Stimulated activated memory B cell treated with anti-CD40 and anti-IgM and Interleukin-4, amounts not matched to agents 10 μg/mL and 1 μg/mL and 100 μg/mL, for 72 hours (primary cell): Measurements from ENCODE around the gene ANKRD33B.
"Not testable (repeated sequence)": the region's sequence is repeated elsewhere in the genome, so short reads cannot be mapped to it uniquely, and the experiment has no call there.

ENCODE experiments used
- ATAC-seq: fragments of 150-1000 bp; cut with Tn5 transposase; 2 replicates; pipeline ENCODE4 v1.10.0; 2021
- H3K27ac Mint-ChIP-seq: one replicate; pipeline ENCODE4 v1.8.0; 2022; ENCODE audit warnings: mild to moderate bottlenecking, mixed read lengths
- H3K27me3 Mint-ChIP-seq: one replicate; pipeline ENCODE4 v1.8.0; 2022; ENCODE audit warnings: mixed read lengths
- H3K36me3 Mint-ChIP-seq: one replicate; pipeline ENCODE4 v1.8.0; 2022; ENCODE audit warnings: mixed read lengths
- H3K4me1 Mint-ChIP-seq: one replicate; pipeline ENCODE4 v1.8.0; 2022; ENCODE audit warnings: mixed read lengths
- H3K4me3 Mint-ChIP-seq: one replicate; pipeline ENCODE4 v1.8.0; 2022; ENCODE audit warnings: mild to moderate bottlenecking, moderate library complexity, mixed read lengths
- H3K9me3 Mint-ChIP-seq: one replicate; pipeline ENCODE4 v1.8.0; 2022; ENCODE audit warnings: mixed read lengths

The ANKRD33B gene

DNA sequence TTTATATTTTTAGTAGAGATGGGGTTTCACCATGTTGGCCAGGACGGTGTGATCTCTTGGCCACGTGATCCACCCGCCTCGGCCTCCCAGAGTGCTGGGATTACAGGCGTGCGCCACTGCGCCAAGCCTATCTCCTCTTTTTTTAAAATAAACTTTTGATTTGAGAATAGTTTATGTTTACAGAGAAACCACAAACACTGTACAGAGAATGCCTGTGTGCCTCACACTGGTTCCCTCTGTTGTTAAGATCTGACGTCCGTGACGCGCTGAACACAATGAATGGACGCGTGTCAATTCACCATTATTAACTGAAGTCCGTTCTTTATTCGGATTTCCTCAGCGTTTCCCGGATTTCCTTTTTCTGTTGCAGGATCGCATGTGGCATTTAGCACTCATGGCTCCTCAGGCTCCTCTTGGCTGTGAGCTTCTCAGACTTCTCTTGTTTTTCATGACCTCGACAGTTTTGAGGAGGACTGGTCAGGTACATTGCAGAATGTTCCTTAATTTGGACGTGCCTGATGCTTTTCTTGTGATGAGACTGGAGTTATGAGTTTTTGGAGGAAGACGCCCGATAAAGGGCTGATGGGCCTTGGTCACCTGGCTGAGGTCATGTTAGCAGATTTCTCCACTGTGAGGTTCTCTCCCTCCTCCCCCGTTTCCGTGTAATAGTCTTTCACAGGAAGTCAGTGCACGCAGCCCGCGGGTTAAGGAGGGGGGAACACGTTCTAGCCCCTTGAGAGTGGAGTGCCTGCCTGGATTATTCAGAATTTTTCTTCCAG lies 69.6 kb downstream of the ANKRD33B start:
- no peak for ATAC-seq
- peak overlapping the region; percentile 60 for H3K4me3 Mint-ChIP-seq
- H3K27me3 Mint-ChIP-seq, result no peaks in the 10 kb centered on the region
- H3K36me3 Mint-ChIP-seq, result peaks cover 48% of the 10 kb centered on the region
- H3K27ac Mint-ChIP-seq, result peak overlapping the region; percentile 96
- peaks cover 94% of the 10 kb centered on the region for H3K4me1 Mint-ChIP-seq
- H3K9me3 Mint-ChIP-seq, result peaks cover 6% of the 10 kb centered on the region

DNA sequence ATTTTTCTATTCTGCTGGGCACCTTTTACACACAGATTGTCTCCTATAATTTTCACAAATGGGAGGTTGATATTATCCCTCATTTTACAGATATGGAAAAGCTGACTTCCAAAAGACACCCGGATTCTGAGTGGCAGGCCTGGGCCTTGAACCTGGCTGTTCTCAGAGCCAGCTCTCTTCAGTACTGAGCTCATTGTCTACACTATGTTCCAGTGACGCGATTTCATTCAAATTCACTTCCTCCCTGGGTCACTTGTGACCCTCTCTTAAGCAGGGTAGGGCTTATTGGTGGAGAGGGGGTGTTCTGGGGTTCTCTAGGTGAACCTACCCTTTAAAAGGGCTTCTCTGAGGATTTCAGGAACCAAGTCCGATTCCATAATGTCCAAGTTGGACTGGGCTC lies 70.2 kb downstream of the ANKRD33B start:
- Mint-ChIP-seq H3K27me3 (no peaks in the 10 kb centered on the region), H3K36me3 (peaks cover 47% of the 10 kb centered on the region)

DNA sequence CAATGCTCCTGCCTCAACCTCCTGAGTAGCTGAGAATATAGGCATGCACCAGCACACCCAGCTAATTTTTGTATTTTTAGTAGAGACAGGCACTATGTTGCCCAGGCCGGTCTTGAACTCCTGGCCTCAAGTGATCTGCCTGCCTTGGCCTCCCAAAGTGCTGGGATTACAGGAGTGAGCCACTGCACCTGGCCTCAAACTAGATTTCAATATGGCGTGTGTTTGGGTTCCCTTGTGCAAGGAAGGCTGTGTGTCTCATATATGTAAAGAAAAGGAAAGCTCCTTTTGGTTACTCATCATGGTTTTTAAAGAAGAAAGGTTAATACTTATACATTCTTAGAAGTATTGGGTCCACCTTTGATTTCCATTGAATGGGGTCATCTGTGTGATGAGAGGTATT lies 70.7 kb downstream of the ANKRD33B start:
- Mint-ChIP-seq H3K9me3 (peaks cover 8% of the 10 kb centered on the region), H3K4me1 (peaks cover 85% of the 10 kb centered on the region), H3K36me3 (peaks cover 42% of the 10 kb centered on the region), H3K27ac (peak overlapping the region; percentile 96), H3K4me3 (peak overlapping the region; percentile 35), H3K27me3 (no peaks in the 10 kb centered on the region)
- no peak for ATAC-seq

More for the DNA sequence above, 70.2 kb downstream of the ANKRD33B start:
- peaks cover 9% of the 10 kb centered on the region for H3K9me3 Mint-ChIP-seq
- peak overlapping the region; percentile 60 for H3K4me3 Mint-ChIP-seq
- peak overlapping the region; percentile 96 for H3K27ac Mint-ChIP-seq
- H3K4me1 Mint-ChIP-seq, result peaks cover 90% of the 10 kb centered on the region
- no peak for ATAC-seq

DNA sequence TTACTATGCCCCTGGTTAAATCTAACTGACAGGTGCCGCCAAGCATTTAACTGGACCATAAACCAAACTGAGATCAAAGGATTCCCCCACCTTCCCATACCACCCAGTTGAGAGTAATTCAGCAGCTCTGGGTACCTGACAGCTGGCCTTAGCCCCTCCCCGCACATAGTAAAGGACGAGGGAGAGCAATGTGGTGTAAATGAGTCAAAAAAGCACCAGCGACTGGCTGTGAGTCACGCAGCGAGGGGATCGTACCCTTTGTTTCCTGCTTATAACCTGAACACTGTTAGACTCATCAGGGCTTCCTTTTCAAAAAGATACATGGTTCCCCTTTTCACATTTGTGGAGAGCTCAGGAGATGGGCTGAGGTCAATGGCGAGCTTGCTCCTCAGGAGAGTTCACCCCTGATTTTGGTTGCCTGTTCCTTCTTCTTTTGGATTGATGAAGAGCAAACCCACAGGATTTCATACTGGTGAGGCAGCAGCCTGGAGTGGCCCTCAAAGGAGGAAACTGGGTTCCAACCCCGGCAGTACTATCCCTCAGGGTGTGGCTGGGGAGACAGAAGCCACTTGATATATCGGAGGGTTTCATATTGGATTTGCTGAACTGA lies 71.5 kb downstream of the ANKRD33B start:
- H3K9me3 Mint-ChIP-seq, result peaks cover 9% of the 10 kb centered on the region
- peak; percentile 85 for ATAC-seq
- H3K27me3 Mint-ChIP-seq, result no peaks in the 10 kb centered on the region
- peaks cover 41% of the 10 kb centered on the region for H3K36me3 Mint-ChIP-seq
- peak overlapping the region; percentile 57 for H3K4me3 Mint-ChIP-seq
- H3K27ac Mint-ChIP-seq, result peak overlapping the region; percentile 96
- H3K4me1 Mint-ChIP-seq, result peaks cover 77% of the 10 kb centered on the region

DNA sequence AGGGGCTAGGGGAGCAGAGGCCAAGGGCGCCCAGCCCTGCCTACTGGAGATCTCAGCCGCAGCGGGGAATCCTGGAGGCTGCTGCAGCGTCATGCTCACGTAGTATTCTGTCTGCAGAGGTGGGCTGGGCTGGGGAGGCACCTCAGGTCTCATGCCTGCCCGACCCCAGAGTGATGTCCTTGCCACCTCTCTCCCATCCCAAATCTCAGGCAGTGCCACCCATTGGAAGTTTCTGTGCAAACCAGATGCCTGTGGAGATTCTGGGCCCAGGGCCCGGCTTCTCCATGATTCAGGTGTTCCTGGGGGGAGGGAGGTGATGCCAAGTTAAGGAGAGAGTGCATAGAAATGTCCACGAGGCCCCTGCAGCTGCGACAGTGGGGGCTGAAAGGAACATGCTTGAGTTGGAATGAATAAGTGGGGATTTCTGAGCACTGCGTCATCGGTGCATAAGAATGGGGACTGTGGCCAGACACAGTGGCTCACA lies 72.0 kb downstream of the ANKRD33B start:
- H3K9me3 Mint-ChIP-seq, result peaks cover 9% of the 10 kb centered on the region
- H3K4me3 Mint-ChIP-seq, result peak overlapping the region; percentile 57
- H3K27ac Mint-ChIP-seq, result peak overlapping the region; percentile 96
- H3K36me3 Mint-ChIP-seq, result peaks cover 46% of the 10 kb centered on the region
- H3K4me1 Mint-ChIP-seq, result peaks cover 76% of the 10 kb centered on the region
- H3K27me3 Mint-ChIP-seq, result no peaks in the 10 kb centered on the region
- peak; percentile 27 for ATAC-seq

DNA sequence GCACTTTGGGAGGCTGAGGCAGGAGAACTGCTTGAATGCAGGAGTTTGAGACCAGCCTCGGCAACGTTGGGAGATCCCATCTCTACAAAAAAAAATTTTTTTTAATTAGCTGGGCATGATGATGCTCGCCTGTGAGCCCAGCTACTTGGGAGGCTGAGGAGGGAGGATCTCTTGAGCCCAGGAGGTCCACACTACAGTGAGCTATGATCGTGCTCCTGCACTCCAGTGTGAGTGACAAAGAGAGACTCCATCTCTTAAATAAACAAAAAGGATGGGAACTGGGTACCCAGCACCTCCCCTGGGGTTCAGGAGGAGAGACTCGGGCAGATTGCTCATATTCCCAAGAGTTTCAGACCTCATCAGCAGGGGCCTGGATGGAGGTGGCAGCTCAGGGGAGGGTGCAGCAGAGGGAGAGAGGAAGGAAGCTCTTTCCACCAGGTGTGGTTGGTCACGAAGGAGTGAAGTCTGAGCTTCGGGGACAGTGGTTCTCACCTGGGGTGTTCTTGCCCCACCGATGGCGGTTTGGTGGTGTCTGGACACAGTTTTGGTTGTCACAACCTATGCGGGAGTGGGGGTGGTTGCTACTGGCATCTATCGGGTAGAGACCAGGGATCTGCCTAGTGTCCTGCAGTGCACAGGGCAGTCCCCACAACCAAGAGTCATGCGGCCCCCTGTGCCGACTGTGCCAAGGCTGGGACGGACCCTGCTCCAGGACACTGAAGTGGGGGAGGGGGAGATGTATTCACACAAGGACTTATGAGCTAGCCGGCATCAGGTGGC lies 72.7 kb downstream of the ANKRD33B start:
- Mint-ChIP-seq H3K27me3 (no peaks in the 10 kb centered on the region), H3K36me3 (peaks cover 52% of the 10 kb centered on the region), H3K9me3 (peaks cover 9% of the 10 kb centered on the region), H3K4me1 (peaks cover 75% of the 10 kb centered on the region), H3K4me3 (peak overlapping the region; percentile 51), H3K27ac (peak overlapping the region; percentile 96)
- ATAC-seq, result no peak

DNA sequence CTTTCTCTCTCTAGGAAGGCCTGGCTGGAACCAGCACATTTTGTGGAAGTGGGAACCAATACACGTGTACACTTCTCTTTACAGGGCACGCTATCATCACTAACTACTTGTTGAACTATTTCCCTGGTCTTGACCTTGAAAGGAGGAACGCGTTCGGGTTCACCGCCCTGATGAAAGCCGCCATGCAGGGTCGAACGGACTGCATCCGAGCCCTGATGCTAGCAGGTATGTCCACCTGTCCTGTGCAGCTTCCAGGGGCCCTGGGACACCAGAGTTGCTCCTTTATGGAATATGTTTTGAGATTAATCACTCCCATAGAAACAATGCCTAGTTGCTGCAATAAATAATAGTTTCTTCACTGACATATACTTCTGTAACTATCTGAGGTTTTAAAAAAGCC lies 74.1 kb downstream of the ANKRD33B start:
- H3K4me3 Mint-ChIP-seq, result peak overlapping the region; percentile 34
- no peaks in the 10 kb centered on the region for H3K27me3 Mint-ChIP-seq
- peaks cover 75% of the 10 kb centered on the region for H3K4me1 Mint-ChIP-seq
- peaks cover 9% of the 10 kb centered on the region for H3K9me3 Mint-ChIP-seq
- H3K27ac Mint-ChIP-seq, result peak overlapping the region; percentile 96
- no peak for ATAC-seq
- peaks cover 66% of the 10 kb centered on the region for H3K36me3 Mint-ChIP-seq

DNA sequence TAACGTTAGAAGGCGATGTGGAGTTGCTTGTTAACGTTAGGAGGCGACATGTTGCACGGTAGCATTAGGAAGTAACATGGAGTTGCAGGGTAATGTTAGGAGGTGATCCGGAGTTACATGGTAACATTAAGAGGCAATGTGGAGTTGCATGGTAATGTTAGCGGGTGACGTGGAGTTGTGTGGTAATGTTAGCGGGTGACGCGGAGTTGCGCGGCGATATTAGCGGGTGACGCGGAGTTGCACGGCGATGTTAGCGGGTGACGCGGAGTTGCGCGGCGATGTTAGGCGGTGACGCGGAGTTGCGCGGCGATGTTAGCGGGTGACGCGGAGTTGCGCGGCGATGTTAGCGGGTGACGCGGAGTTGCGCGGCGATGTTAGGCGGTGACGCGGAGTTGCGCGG lies 74.9 kb downstream of the ANKRD33B start:
- H3K9me3 Mint-ChIP-seq, ATAC-seq, H3K27me3 Mint-ChIP-seq, H3K4me3 Mint-ChIP-seq: not testable (repeated sequence)
- Mint-ChIP-seq H3K27ac (peak overlapping the region; percentile 96), H3K4me1 (peaks cover 76% of the 10 kb centered on the region), H3K36me3 (peaks cover 70% of the 10 kb centered on the region)

DNA sequence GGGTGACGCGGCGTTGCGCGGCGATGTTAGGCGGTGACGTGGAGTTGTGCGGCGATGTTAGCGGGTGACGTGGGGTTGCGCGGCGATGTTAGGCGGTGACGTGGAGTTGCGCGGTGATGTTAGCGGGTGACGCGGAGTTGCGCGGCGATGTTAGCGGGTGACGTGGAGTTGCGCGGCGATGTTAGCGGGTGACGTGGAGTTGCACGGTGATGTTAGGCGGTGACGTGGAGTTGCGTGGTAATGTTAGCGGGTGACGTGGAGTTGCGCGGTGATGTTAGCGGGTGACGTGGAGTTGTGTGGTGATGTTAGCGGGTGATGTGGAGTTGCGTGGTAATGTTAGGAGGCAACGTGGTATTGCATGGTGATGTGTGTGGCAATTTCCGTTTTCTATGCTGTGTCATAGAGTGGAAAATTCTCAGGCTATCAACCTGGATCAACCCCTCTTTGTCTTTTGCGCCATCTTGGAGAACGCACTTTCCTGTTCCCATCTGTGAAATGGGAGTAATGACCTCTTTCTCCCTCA lies 76.0 kb downstream of the ANKRD33B start:
- Mint-ChIP-seq H3K4me1 (peaks cover 76% of the 10 kb centered on the region), H3K27ac (peak overlapping the region; percentile 53), H3K9me3 (peaks cover 9% of the 10 kb centered on the region), H3K4me3 (no peak overlapping the region), H3K36me3 (peaks cover 71% of the 10 kb centered on the region), H3K27me3 (no peaks in the 10 kb centered on the region)
- ATAC-seq, result no peak

DNA sequence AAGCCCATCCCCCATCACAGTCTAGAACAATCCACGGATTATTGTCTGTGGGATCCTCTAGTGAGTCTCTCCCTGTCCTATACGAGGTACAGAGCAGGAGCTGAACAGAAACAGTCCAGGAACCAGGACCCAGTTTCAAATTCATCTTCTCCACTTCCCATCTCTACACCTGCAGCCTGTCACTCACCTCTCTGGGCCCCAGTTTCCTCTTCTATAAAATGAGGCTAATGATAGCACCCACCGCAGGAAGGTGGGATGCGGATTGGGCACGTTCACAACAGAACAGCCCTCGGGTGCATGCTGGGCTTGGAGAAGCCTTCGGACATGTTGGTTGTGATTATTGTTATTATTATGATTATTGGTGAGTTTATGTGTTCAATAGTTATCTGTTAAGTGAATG lies 78.5 kb downstream of the ANKRD33B start:
- Mint-ChIP-seq H3K36me3 (peaks cover 82% of the 10 kb centered on the region), H3K9me3 (peaks cover 9% of the 10 kb centered on the region), H3K4me1 (peaks cover 73% of the 10 kb centered on the region), H3K4me3 (no peak overlapping the region), H3K27ac (peak overlapping the region; percentile 75), H3K27me3 (no peaks in the 10 kb centered on the region)
- no peak for ATAC-seq

DNA sequence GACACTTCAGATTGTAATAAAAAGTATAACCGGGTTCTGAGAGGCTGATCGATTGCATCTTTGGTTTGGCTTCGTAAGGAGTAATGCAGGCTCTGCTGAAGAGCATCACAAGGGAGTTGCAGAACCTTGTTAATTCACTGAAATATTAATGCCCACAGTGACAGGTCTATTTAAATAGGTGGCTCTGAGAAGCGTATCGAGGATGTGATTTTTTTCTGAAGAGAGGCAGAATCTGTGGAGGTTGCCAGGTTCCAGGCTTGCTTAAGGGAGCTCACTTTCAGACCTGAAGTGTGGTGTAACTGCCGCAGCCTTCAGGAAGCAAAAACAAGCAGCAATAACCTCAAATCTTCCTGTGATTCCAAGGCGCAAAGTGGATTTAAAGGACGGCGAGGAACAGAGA lies 80.3 kb downstream of the ANKRD33B start:
- Mint-ChIP-seq H3K4me3 (no peak overlapping the region), H3K36me3 (peaks cover 82% of the 10 kb centered on the region), H3K27me3 (no peaks in the 10 kb centered on the region), H3K27ac (peak overlapping the region; percentile 36), H3K9me3 (peaks cover 3% of the 10 kb centered on the region), H3K4me1 (peaks cover 63% of the 10 kb centered on the region)
- no peak for ATAC-seq

DNA sequence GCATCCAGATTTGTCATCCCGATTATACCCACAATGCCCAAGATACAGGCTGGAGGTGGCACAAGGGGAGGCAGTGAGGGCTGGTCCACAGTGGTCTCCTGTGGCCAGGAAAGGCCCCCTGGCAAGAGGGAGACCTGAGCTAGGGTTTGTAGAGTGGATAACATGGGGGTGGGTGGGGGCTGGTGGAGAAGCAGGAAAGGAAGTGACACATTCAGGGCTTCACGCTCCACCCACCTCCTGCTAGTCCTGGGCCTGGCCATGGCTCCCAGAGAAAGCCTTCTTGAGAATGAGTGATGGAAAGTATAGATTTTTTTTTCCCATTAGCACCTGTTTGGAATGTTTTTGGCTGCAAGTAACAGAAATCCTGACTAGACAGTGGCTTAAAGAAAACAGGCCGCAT lies 81.3 kb downstream of the ANKRD33B start:
- H3K9me3 Mint-ChIP-seq, result no peaks in the 10 kb centered on the region
- peak overlapping the region; percentile 36 for H3K27ac Mint-ChIP-seq
- H3K4me3 Mint-ChIP-seq, result no peak overlapping the region
- H3K27me3 Mint-ChIP-seq, result no peaks in the 10 kb centered on the region
- no peak for ATAC-seq
- H3K36me3 Mint-ChIP-seq, result peaks cover 82% of the 10 kb centered on the region
- H3K4me1 Mint-ChIP-seq, result peaks cover 63% of the 10 kb centered on the region

DNA sequence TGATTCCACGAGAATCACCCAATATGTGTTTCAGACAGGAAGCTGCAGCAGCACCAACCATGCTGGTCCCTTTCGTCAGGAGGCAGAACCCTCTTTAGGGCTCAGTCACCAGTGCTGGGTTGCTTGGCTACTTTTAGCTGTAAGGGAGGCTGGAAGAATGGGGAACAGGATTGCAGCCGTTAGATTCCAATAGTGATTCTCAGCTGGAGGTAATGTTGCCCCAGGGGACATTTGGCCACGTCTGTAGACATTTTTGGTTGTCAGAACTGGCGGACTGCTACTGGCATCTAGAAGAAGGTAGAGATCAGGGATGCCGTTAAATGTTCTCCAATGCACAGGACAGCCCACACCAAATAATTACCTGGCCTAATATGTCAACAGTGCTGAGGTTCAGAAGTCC lies 81.8 kb downstream of the ANKRD33B start:
- Mint-ChIP-seq H3K36me3 (peaks cover 82% of the 10 kb centered on the region), H3K27ac (peak overlapping the region; percentile 36), H3K27me3 (no peaks in the 10 kb centered on the region), H3K4me1 (peaks cover 60% of the 10 kb centered on the region), H3K9me3 (no peaks in the 10 kb centered on the region), H3K4me3 (no peak overlapping the region)
- no peak for ATAC-seq

DNA sequence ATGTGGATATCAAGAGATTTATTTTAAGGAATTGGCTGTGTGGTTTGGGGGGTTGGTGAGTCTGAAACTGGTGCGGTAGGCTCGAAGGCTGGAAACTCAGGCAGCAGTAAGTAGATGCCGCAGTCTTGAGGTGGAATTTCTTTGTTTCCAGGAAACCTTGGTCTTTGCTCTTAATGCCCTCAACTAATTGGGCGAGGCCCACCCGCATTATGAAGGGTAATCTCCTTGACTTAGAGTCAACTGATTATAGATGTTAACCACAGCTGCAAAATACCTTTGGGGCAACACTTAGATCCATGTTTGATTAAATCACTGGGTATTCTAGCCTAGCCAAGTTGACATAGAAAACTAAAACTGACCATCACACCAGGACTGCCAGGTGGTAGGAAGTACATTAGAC lies 83.8 kb downstream of the ANKRD33B start:
- no peaks in the 10 kb centered on the region for H3K27me3 Mint-ChIP-seq
- H3K9me3 Mint-ChIP-seq, result no peaks in the 10 kb centered on the region
- H3K4me1 Mint-ChIP-seq, result peaks cover 43% of the 10 kb centered on the region
- peak overlapping the region; percentile 36 for H3K27ac Mint-ChIP-seq
- H3K36me3 Mint-ChIP-seq, result peaks cover 78% of the 10 kb centered on the region
- no peak overlapping the region for H3K4me3 Mint-ChIP-seq
- no peak for ATAC-seq
